Measurements from ENCODE around the gene DENND5A. TPM values are rescaled to one million over a fixed set of nuclear protein-coding genes. Genes with fewer than 3 reads are reported as not detected.

Gene DENND5A
- total RNA-seq, 1 experiment from 2014 or later: 37.7 TPM

GRCh38 chr11:9180784-9181183, 84.4 kb downstream of the DENND5A start:
- TF ChIP-seq EZH2 (IDR thresholded peaks at IDR 0.05; ENCODE audit: low read length, unreplicated experiment) (no peak), CTCF (conservative IDR thresholded peaks at IDR 0.05; ENCODE audit: low read depth, low read length) (no peak), EZH2phosphoT487 (IDR thresholded peaks at IDR 0.05; ENCODE audit: borderline replicate concordance, low read length) (no peak)
- no peak overlapping the region for H3K4me3 ChIP-seq (ENCODE audit: low read length)
- ChIA-PET POLR2A (ENCODE audit: unreplicated experiment) (no interaction called here), CTCF (no interaction called here)
- no peaks in the 10 kb centered on the region for H3K9me3 ChIP-seq (ENCODE audit: low read length)
- DNase-seq (no peak), ATAC-seq (no peak)
- H3K36me3 ChIP-seq (ENCODE audit: low read depth, low read length): peaks cover 21% of the 10 kb centered on the region
- H3K4me1 ChIP-seq (ENCODE audit: insufficient read depth, low read length): no peaks in the 10 kb centered on the region
- no peaks in the 10 kb centered on the region for H3K79me2 ChIP-seq (ENCODE audit: low read length)
- H3F3A ChIP-seq (ENCODE audit: low read length, unreplicated experiment): no peaks in the 10 kb centered on the region
- no peak overlapping the region for H3K9ac ChIP-seq (ENCODE audit: low read length)
- H3K27me3 ChIP-seq (ENCODE audit: low read length): no peaks in the 10 kb centered on the region
- intact Hi-C loops (cut with micrococcal nuclease): no loop called here
- H3K27ac ChIP-seq (ENCODE audit: low read length): no peak overlapping the region
- H2AFZ ChIP-seq (ENCODE audit: low read length): no peak overlapping the region
- no TSS peak for BruUV-seq (replicated peaks)
- no peak overlapping the region for H3K4me2 ChIP-seq (ENCODE audit: low read length)
- no peaks in the 10 kb centered on the region for H3K9me2 ChIP-seq (replicated peaks; ENCODE audit: low read length)
- H4K20me1 ChIP-seq (ENCODE audit: low read length): no peaks in the 10 kb centered on the region

DNA sequence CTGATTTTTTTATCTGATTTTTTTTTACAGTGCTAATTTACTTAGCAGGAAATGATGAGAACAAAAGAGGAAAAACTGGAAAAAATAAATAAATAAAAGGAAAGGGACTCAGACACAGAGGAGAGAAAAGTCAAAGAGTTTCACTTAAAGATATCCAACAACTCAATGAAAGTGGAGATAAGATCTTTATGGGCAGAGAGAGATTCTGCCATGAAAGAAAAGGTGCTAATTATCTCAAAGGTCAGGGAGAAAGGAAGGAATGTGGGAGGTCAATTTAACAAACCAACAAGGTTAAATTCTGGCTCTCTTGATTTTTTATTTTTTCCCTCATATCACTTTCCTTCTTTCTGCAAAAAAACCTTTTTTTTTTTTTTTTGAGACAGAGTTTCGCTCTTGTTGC, 86.0 kb downstream of the DENND5A start:
- H3K79me2 ChIP-seq (ENCODE audit: low read length): no peaks in the 10 kb centered on the region
- no peaks in the 10 kb centered on the region for H3K27me3 ChIP-seq (ENCODE audit: low read length)
- no peak overlapping the region for H3K9ac ChIP-seq (ENCODE audit: low read length)
- no peaks in the 10 kb centered on the region for H4K20me1 ChIP-seq (ENCODE audit: low read length)
- BruUV-seq (replicated peaks): no TSS peak
- H3K4me1 ChIP-seq (ENCODE audit: insufficient read depth, low read length): no peaks in the 10 kb centered on the region
- intact Hi-C loops (cut with micrococcal nuclease): no loop called here
- no peaks in the 10 kb centered on the region for H3K9me3 ChIP-seq (ENCODE audit: low read length)
- H3K9me2 ChIP-seq (replicated peaks; ENCODE audit: low read length): no peaks in the 10 kb centered on the region
- ATAC-seq (no peak), DNase-seq (no peak)
- no peak overlapping the region for H3K4me2 ChIP-seq (ENCODE audit: low read length)
- no peak overlapping the region for H3K27ac ChIP-seq (ENCODE audit: low read length)
- no peaks in the 10 kb centered on the region for H3F3A ChIP-seq (ENCODE audit: low read length, unreplicated experiment)
- ChIA-PET POLR2A (ENCODE audit: unreplicated experiment) (no interaction called here), CTCF (no interaction called here)
- peaks cover 21% of the 10 kb centered on the region for H3K36me3 ChIP-seq (ENCODE audit: low read depth, low read length)
- TF ChIP-seq CTCF (conservative IDR thresholded peaks at IDR 0.05; ENCODE audit: low read depth, low read length) (no peak), EZH2phosphoT487 (IDR thresholded peaks at IDR 0.05; ENCODE audit: borderline replicate concordance, low read length) (no peak), EZH2 (IDR thresholded peaks at IDR 0.05; ENCODE audit: low read length, unreplicated experiment) (no peak)
- no peak overlapping the region for H2AFZ ChIP-seq (ENCODE audit: low read length)
- H3K4me3 ChIP-seq (ENCODE audit: low read length): no peak overlapping the region

DNA sequence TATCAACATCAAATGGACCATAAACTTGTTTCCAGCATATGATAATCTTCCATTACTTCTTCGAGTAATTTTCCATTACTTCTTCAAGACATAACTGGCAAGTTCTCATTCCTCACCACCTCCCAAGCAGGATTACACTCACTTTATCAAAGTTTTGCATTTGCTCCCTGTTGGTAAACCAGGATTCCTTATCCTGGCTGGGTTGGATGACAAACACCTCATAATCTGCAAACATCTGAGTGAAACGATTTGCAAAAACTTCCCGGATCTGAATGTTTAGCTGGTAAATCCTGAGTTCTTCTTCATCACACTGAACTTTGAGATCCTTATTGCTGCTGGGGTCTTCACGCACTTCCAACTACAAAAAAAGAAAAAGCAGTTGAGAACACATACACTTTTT, 86.4 kb downstream of the DENND5A start:
- intact Hi-C loops (cut with micrococcal nuclease): no loop called here
- Histone ChIP-seq H3K36me3 (ENCODE audit: low read depth, low read length) (peaks cover 21% of the 10 kb centered on the region), H2AFZ (ENCODE audit: low read length) (no peak overlapping the region), H3K27ac (ENCODE audit: low read length) (no peak overlapping the region), H3K4me2 (ENCODE audit: low read length) (no peak overlapping the region), H3K27me3 (ENCODE audit: low read length) (no peaks in the 10 kb centered on the region), H3K9me3 (ENCODE audit: low read length) (no peaks in the 10 kb centered on the region), H4K20me1 (ENCODE audit: low read length) (no peaks in the 10 kb centered on the region), H3K79me2 (ENCODE audit: low read length) (no peaks in the 10 kb centered on the region), H3K4me3 (ENCODE audit: low read length) (no peak overlapping the region), H3K9ac (ENCODE audit: low read length) (no peak overlapping the region), H3K4me1 (ENCODE audit: insufficient read depth, low read length) (no peaks in the 10 kb centered on the region), H3K9me2 (replicated peaks; ENCODE audit: low read length) (no peaks in the 10 kb centered on the region), H3F3A (ENCODE audit: low read length, unreplicated experiment) (no peaks in the 10 kb centered on the region)
- no peak for TF ChIP-seq EZH2 (IDR thresholded peaks at IDR 0.05; ENCODE audit: low read length, unreplicated experiment)
- no peak for TF ChIP-seq CTCF (conservative IDR thresholded peaks at IDR 0.05; ENCODE audit: low read depth, low read length)
- no peak for TF ChIP-seq EZH2phosphoT487 (IDR thresholded peaks at IDR 0.05; ENCODE audit: borderline replicate concordance, low read length)
- no peak for DNase-seq
- POLR2A ChIA-PET (ENCODE audit: unreplicated experiment): no interaction called here
- CTCF ChIA-PET: no interaction called here
- BruUV-seq (replicated peaks): no TSS peak
- no peak for ATAC-seq

All from PC-3 (cell line).